Choroid plexus epithelial cell (primary cell): ENCODE results near the gene ZFP64.

Source experiments
- DNase-seq: peaks from one replicate; pipeline ENCODE4 v3.0.0-alpha.2; 2010; ENCODE audit warnings: low read depth
- H3K4me3 ChIP-seq: 2 replicates; pipeline ENCODE4 v1.5.1; 2011; ENCODE audit warnings: low read depth, mild to moderate bottlenecking, control low read depth, low read length, moderate library complexity
- CTCF ChIP-seq: conservative IDR thresholded peaks from 2 replicates; pipeline ENCODE4 v1.5.1; 2011; ENCODE audit warnings: low read depth, mild to moderate bottlenecking, control low read depth, inconsistent platforms, low read length, moderate library complexity

Gene ZFP64

GRCh38 chr20:52160049-52160570 lies 31.5 kb downstream of the ZFP64 start:
- no peak for DNase-seq
- no peak for TF ChIP-seq CTCF
- no peak overlapping the region for H3K4me3 ChIP-seq

- no peak for TF ChIP-seq CTCF
- H3K4me3 ChIP-seq = no peak overlapping the region
- DNase-seq = no peak
Observed at GRCh38 chr20:52154575-52154974, 37.0 kb downstream of the ZFP64 start.

GRCh38 chr20:52153896-52154295 lies 37.7 kb downstream of the ZFP64 start:
- TF ChIP-seq CTCF = no peak
- H3K4me3 ChIP-seq = no peak overlapping the region
- no peak for DNase-seq

GRCh38 chr20:52152921-52153320 lies 38.7 kb downstream of the ZFP64 start:
- DNase-seq = no peak
- H3K4me3 ChIP-seq = no peak overlapping the region
- no peak for TF ChIP-seq CTCF

- DNase-seq = no peak
- TF ChIP-seq CTCF = no peak
- no peak overlapping the region for H3K4me3 ChIP-seq
Observed at GRCh38 chr20:52152416-52152815, 39.2 kb downstream of the ZFP64 start.

GRCh38 chr20:52150440-52151258 lies 40.9 kb downstream of the ZFP64 start:
- no peak overlapping the region for H3K4me3 ChIP-seq
- TF ChIP-seq CTCF = peak; percentile 80
- DNase-seq = peak; percentile 75

- H3K4me3 ChIP-seq = no peak overlapping the region
- no peak for DNase-seq
- TF ChIP-seq CTCF = no peak
Observed at GRCh38 chr20:52145587-52145986, 46.0 kb downstream of the ZFP64 start.
